KMS-11 (cell line): Measurements from ENCODE around the gene KLF13.

Experiments
- H2AFZ ChIP-seq: fragments of 200-600 bp; sonication (generic); 2 replicates; pipeline ENCODE4 v1.6.1; 2016; ENCODE audit warnings: antibody characterized with exemption, mixed run types, low read depth
- H3K27ac ChIP-seq: fragments of 200-600 bp; sonication (generic); 2 replicates; pipeline ENCODE4 v1.6.1; 2016; ENCODE audit warnings: mild to moderate bottlenecking, mixed run types
- H3K27me3 ChIP-seq: fragments of 200-600 bp; sonication (generic); 2 replicates; pipeline ENCODE4 v1.6.1; 2017; ENCODE audit warnings: mild to moderate bottlenecking, low read depth, mixed run types, moderate library complexity; ENCODE audit not compliant: insufficient read depth
- H3K36me3 ChIP-seq: fragments of 200-600 bp; sonication (generic); 2 replicates; pipeline ENCODE4 v1.6.1; 2017; ENCODE audit warnings: mild to moderate bottlenecking, mixed run types; ENCODE audit not compliant: insufficient read depth
- H3K4me1 ChIP-seq: fragments of 200-600 bp; sonication (generic); 2 replicates; pipeline ENCODE4 v1.6.1; 2016; ENCODE audit warnings: mild to moderate bottlenecking, low read depth, mixed run types; ENCODE audit not compliant: poor library complexity, severe bottlenecking
- H3K4me2 ChIP-seq: fragments of 200-600 bp; sonication (generic); 2 replicates; pipeline ENCODE4 v1.7.0; 2016; ENCODE audit warnings: mild to moderate bottlenecking, mixed run types
- H3K4me3 ChIP-seq: fragments of 200-600 bp; sonication (generic); IDR thresholded peaks from 2 replicates; pipeline ENCODE4 v1.6.1; 2017; ENCODE audit warnings: low read depth, low read length, mixed read lengths; ENCODE audit not compliant: insufficient read depth
- H3K79me2 ChIP-seq: fragments of 200-600 bp; sonication (generic); 2 replicates; pipeline ENCODE4 v1.6.1; 2016; ENCODE audit warnings: low read depth, mixed run types; ENCODE audit not compliant: insufficient read depth
- H3K9ac ChIP-seq: fragments of 200-600 bp; sonication (generic); 2 replicates; pipeline ENCODE4 v1.6.1; 2016; ENCODE audit warnings: mild to moderate bottlenecking, mixed run types
- H4K20me1 ChIP-seq: fragments of 200-600 bp; sonication (generic); 2 replicates; pipeline ENCODE4 v1.6.1; 2016; ENCODE audit warnings: mild to moderate bottlenecking, mixed run types; ENCODE audit not compliant: insufficient read depth
- CTCF ChIP-seq: fragments of 200-600 bp; sonication (generic); conservative IDR thresholded peaks from 2 replicates; pipeline ENCODE4 v1.6.1; 2017; ENCODE audit warnings: low read depth, mild to moderate bottlenecking, antibody characterized with exemption, low read length, moderate library complexity, mixed read lengths

The KLF13 gene

GRCh38 chr15:31375772-31376171 lies 49.1 kb downstream of the KLF13 start:
- H3K27me3 ChIP-seq = no peaks in the 10 kb centered on the region
- no peak overlapping the region for H3K4me3 ChIP-seq
- H3K4me2 ChIP-seq = no peak overlapping the region
- H3K36me3 ChIP-seq = peaks cover 9% of the 10 kb centered on the region; the same call in 1 of the 2 replicates
- no peak overlapping the region for H3K27ac ChIP-seq
- H2AFZ ChIP-seq = no peak overlapping the region
- no peak for TF ChIP-seq CTCF
- H3K4me1 ChIP-seq = no peaks in the 10 kb centered on the region
- peaks cover 41% of the 10 kb centered on the region for H3K79me2 ChIP-seq
- H4K20me1 ChIP-seq = no peaks in the 10 kb centered on the region
- H3K9ac ChIP-seq = no peak overlapping the region

- TF ChIP-seq CTCF = no peak
- Histone ChIP-seq H3K79me2 (peaks cover 34% of the 10 kb centered on the region; the same call in 1 of the 2 replicates), H3K36me3 (peaks cover 9% of the 10 kb centered on the region; the same call in 1 of the 2 replicates), H2AFZ (no peak overlapping the region), H4K20me1 (no peaks in the 10 kb centered on the region), H3K27ac (no peak overlapping the region), H3K27me3 (no peaks in the 10 kb centered on the region), H3K4me3 (no peak overlapping the region), H3K4me2 (no peak overlapping the region), H3K4me1 (no peaks in the 10 kb centered on the region), H3K9ac (no peak overlapping the region)
Observed at GRCh38 chr15:31376511-31376910, 49.9 kb downstream of the KLF13 start.

DNA sequence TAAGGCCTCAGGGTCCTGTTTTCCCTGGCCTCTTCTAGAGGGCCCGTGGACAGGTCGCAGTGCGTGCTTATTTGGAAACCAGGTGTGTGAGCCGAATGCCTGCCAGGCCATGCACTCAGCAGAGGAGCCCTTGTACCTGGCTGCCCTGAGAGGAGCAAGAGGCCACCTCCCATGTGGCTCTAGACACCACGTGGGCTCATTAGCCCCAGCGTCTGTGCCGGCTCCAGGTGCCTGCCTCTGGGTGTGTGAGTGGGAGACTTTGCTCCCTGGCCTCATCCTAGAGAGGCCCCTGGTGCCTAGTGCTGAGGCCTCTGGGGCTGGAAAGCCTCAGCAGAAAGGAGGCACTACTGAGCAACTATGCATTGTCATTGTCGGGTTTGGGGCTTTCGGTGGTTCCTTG lies 50.4 kb downstream of the KLF13 start:
- Histone ChIP-seq H3K9ac (no peak overlapping the region), H3K4me1 (no peaks in the 10 kb centered on the region), H3K36me3 (peaks cover 9% of the 10 kb centered on the region; the same call in 1 of the 2 replicates), H3K27me3 (no peaks in the 10 kb centered on the region), H4K20me1 (no peaks in the 10 kb centered on the region), H3K79me2 (peaks cover 28% of the 10 kb centered on the region; the same call in 1 of the 2 replicates), H3K27ac (no peak overlapping the region), H2AFZ (no peak overlapping the region), H3K4me3 (no peak overlapping the region), H3K4me2 (no peak overlapping the region)
- no peak for TF ChIP-seq CTCF

GRCh38 chr15:31378363-31378903 lies 51.8 kb downstream of the KLF13 start:
- Histone ChIP-seq H4K20me1 (no peaks in the 10 kb centered on the region), H3K9ac (no peak overlapping the region), H3K4me3 (no peak overlapping the region), H3K4me2 (no peak overlapping the region), H2AFZ (no peak overlapping the region), H3K27ac (no peak overlapping the region), H3K36me3 (peaks cover 9% of the 10 kb centered on the region; the same call in 1 of the 2 replicates), H3K27me3 (no peaks in the 10 kb centered on the region), H3K4me1 (no peaks in the 10 kb centered on the region), H3K79me2 (peaks cover 18% of the 10 kb centered on the region; the same call in 1 of the 2 replicates)
- no peak for TF ChIP-seq CTCF
